Activated T-helper 9 cell treated with anti-CD3 and anti-CD28 coated beads, Interleukin-2, amount 50 U/mL, for 16 hours (primary cell): Measurements from ENCODE around the gene ANKMY2.
"Not testable (repeated sequence)": the region's sequence is repeated elsewhere in the genome, so short reads cannot be mapped to it uniquely, and the experiment has no call there.

Experiments
- DNase-seq: peaks from one replicate; pipeline ENCODE4 v3.0.0-alpha.2; 2020; ENCODE audit warnings: low read depth

ANKMY2 gene

DNA sequence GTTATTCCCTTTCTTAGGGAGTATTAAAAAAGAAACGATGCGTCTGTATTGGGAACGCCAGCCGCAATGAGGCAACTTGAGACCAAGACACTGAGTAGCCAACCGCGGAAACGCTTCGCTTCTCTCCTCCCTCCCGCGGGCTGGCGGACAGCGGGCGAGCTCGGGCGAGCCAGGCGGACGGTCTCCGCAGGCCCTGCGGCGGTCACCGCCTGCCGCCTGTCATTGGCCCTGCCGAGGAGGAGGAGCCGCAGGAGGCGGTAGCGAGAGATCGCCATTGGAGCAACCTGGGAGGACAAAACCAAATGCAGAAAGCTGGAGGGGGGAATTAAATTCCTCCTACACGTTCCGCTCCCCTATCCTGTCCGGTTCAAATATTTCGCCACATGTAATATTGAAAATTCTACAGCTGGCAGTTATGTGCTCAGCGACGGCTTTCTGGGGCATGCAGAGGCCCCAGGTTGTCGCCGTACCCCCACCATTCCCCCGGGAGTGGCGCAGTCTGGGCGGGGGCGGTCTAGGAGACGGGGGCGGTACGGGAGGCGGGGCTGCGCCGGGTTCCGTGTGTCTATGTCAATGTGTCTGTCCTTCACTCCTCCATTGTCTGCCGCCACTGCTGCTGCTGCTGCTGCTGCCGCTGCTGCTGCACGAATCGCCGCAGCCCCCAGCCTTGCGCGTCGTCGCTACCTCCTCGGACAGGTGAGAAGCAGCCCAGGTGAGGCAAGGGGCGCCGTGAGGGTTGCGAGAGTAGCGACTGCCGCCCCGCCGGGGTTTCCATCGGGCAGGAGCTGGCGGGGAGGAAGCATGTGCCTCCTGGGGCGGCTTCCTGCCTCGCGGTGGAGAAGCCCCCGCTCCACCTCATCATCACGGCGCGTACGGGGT lies at the start of gene ANKMY2, which contains the start of gene BZW2:
ANKMY2 (minus strand) TSS at position 162 of the 879 bp plus-strand sequence. CDS start 181 bp downstream, outside the sequence.
BZW2 (plus strand) TSS at position 589 of the 879 bp plus-strand sequence. CDS start 19,263 bp downstream, outside the sequence.
- peak; percentile 87 for DNase-seq

DNA sequence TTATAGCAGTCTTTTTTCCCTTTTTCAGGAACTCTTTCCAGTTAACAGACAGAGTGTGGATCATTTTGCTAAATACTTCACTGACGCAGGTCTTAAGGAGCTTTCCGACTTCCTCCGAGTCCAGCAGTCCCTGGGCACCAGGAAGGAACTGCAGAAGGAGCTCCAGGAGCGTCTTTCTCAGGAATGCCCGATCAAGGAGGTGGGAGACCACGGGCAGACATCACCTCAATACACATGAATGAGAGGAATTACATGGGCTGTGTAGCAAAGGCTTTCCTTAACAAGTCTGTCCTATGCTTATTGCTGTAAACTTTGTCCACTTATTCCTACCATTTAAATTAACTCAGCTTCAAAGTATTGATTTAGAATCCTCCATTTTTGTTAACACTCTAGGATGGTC lies 49.3 kb upstream of the ANKMY2 start:
- DNase-seq: no peak

DNA sequence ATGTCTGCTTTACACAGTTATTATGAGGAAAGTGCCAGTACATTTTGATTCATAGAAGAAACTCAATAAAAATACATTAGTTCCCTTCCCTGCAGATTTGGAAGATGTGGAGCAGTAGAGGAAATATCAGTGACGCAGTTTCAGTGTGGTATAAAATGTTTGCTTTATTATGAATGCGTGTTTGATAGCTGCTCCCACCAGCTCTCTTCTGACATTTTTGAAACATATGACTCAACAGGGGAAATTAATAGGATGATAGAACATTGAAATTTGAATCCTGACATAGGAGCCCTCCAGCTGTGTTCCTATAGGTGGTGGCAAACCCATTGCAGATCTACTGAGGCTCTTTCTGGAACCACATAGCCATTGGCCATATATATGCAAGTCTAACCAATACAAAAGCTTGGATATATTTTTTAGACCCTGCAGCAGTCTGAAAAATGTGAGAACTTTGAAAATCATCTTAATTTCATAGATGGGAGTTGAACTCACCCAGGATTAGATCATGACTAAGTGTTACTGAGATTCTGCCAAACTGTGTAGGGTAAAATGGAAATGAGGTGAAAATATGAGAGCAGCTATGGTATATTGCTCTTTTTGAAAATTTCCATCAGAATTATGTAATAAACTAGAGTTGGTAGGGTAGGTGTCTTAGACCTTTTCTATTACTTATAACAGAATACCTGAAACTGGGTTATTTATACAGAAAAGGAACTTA lies 48.2 kb upstream of the ANKMY2 start:
- DNase-seq: no peak

DNA sequence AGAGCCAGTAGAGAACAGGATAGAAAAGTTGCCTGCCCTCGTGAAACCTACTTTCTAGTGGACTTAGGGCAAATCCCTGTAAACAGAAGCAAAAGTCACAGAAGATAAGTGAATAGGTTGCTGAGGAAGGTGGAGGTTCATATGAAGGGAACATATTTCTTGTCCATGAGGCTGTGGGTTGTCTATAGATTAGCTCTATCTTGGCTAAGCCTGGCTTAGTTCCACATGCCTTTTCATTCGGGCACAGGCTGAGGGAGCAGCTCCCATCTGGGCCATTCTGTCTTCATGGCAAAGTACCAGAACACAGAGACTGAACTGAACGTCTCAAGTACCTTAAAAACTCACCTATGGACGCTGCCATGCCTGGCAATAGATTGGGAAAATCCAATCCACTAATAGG lies 45.7 kb upstream of the ANKMY2 start:
- DNase-seq: no peak

DNA sequence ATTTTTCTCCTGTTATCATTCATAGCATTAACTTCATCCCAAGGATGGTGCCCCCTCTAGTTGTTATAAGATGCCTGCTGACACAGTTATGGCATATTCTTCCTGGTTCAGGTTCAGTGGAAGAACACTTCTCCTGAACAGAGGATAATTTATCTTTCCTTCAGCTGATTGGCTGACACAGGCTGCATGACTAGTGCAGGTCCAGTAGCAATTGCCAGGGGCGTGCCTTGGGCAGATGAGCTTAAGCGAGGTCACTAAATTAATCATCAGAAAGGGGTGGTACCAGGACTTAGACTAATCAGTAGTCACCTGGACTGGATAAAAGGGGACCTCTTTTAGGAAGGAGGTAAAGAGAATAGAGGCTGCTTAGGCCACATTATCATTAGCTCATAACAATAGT lies 42.7 kb upstream of the ANKMY2 start:
- no peak for DNase-seq

DNA sequence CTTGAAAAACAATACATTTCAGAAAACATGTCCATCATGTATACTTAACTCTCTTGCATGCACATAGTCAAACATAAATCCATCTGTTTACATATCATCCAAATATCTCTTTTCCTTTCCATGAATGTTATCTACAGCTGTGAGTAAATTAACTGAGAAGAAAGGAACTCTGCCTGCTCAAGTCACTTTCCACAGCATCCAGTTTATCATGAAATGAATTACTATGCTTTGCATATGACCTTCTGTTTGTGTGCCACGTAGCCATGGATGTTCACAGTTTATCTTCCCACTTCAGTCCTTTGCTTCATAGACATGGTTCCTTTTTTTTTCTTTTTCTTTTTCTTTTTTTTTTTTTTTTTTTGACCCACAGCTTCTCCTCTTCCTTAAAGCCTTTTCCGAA lies 40.0 kb upstream of the ANKMY2 start:
- DNase-seq: no peak

DNA sequence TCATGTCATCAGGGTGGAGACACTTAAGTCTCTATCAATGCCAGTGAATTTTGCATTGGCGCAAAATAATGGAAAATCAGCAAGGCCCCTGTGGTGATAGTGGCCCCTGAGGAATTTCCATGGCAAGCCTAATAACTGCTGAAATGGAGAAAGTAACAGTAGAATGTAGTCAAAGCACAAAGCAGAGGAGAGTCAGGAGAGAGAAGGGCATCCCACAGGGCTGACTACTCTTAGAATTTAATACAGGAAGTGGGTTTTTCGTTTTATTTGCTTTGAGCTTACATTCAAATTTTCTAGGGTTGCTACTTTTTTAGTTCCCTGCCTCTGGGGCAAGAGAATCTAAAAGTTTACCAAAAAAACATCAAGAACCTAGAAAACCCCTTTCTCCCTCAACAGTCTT lies 39.4 kb upstream of the ANKMY2 start:
- DNase-seq: no peak

DNA sequence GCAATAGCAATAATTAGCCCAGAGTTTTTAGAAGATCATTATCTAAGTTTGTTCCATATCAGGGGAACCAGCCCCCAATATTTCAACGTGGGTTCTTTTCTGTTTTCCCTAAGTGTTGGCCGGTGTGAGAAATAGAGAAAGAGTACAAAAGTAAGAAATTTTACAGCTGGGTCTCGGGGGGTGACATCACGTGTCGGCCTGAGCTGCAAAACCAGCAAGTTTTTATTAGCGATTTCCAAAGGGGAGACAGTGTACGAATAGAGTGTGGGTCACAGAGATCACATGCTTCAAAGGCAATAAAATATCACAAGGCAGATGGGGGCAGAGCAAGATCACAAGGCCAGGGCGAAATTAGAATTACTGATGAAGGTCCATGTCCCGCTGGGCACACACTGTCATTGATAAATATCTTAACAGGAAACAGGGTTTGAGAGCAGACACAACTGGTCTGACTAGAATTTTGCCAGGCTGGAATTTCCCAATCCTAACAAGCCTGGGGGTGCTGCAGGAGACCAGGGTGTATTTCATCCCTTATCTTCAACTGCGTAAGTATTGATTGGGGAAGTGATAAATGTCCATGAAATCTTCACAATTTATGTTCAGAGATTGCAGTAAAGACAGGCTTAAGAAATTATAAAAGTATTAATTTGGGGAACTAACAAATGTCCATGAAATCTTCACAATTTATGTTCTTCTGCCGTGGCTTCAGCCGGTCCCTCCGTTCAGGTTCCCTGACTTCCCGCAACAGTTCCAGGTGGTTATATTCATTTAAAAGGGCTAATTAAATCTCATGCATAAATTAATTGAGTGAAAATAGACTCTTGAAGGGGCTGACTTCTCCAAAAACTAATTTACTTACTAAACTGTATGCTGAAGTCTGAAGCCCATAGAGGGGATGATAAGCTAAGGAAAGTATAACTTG lies 33.4 kb upstream of the ANKMY2 start:
- DNase-seq: not testable (repeated sequence)

DNA sequence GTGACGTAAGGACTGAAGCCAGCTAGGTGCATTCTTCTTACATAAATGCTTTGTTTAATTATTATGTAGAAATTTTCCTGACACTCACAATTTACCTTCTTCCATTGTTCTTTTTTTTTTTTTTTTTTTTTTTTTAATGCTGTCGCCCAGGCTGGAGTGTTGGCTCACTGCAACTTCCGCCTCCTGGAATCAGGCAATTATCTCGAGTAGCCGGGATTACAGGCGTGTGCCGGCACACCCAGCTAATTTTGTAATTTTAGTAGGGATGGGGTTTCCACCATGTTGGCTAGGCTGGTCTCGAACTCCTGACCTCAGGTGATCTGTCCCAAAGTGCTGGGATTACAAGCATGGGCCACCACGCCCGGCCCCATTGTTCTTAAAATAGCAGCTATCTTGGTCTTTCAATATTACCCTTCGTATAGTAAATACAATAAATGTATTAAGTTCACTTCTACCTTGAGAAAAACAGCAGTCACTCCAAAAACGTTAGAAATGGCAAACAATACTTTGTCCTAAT lies 32.5 kb upstream of the ANKMY2 start:
- no peak for DNase-seq

DNA sequence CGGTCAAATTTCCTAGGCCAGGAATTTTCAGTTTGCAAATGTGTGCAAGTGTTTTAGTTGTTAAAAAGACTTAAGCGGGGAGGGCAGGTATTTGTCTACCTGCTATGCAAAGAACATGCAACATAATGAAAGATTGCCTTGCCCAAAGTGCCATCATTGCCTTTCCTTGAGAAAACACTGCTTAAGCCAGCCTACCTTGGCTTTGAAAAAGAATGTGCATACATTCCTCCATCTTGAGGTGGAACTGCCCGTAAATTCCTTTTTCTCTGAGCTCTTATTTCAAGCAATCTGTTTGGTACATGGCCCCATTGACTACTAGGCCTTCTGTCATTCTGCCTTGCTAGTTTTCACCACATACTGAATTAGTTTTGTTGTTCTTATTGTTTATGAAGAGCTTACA lies 29.7 kb upstream of the ANKMY2 start:
- DNase-seq: no peak

DNA sequence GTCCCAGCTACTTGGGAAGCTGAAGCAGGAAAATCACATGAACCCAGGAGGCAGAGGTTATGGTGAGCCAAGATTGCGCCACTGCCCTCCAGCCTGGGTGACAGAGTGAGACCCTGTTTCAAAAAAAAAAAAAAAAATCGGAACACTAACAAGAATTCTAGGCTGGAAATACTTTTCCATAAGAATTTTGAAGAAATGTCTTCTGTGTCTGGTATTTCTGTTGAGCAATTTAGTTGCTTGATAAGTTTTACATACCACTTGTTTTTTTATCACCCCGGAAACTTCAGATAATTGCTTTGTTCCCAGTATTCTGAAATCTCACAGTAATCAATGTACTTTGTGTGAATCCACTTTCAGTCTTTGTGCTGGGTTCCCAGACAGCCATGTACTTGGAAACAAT lies 26.3 kb upstream of the ANKMY2 start:
- no peak for DNase-seq

DNA sequence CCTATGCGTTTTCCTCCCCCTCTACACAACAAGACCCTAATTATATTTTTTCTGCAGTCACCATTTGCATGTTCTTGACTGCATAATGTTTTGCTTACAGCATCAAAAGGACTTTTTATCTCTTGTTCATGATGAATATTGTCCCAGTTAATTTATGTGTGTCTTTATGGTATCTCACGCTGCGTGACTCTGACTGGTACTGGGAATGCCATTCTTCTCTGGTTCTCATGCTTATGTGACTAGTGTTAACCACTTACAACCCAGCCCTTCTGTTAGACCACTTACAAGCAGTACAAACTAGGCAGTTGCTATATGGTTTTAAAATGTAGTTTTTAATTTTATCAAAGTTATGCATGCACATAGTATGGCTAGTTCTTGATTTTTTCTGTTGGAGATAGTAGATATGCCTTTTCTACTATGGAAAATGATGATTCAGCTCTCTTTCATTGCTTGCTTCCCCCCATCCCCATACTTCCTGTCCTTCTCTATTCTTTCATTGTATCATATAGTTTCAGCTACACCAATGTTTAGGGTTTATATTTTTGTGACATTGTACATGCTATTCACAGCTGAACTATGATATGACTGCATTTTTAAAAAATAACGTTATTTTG lies 25.3 kb upstream of the ANKMY2 start:
- no peak for DNase-seq

DNA sequence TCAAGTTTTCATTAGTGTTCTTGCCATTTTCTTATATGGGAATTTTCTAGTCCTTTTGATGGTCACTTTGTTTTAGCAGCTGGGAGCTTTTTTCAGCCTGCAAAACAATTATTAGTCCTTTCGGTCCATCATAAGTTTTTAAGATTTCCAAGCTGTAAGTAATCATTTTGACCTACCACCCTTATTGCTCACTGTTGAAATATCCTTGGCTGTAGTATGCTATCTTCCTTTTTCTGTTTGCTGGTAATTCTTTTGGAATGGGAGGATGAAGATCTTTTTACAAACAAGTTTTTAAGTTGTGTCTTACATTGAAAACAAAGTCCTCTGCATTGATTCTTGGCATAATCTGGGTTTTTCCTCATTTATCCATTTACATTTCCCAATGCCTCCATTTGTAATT lies 24.5 kb upstream of the ANKMY2 start:
- DNase-seq: no peak

DNA sequence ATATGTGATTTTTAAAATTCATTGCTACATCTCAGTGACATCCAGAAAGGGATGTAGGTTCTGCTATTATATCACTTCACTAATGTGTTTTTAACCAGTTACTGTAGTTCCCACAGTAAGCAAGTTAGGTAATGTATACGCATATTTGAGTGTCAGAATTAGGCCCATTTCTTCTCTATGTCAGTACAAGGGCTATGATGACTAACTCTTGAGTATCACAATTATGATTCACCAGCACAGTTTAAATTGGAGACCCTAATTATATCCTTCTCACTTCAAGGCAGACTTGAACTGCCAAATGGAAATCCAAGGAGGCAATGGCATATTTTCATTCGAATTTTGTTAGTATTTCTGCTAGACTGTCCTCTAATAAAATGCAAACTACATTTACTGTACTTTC lies 24.0 kb upstream of the ANKMY2 start:
- DNase-seq: no peak

DNA sequence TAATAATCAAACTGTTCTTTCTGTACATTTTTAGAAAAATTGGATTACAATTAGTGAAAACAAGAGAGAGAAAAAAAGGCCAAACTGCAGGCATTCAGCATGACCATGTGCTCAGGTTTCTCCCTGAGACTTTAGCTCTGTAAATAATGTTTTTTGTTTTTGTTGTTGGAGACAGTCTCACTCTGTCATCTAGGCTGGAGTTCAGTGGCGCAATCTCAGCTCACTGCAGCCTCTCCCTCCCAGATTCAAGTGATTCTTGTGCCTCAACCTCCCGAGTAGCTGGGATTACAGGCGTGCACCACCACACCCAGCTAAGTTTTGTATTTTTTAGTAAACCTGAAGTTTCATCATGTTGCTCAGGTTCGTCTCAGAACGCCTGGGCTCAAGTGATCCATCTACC lies 23.4 kb upstream of the ANKMY2 start:
- no peak for DNase-seq

DNA sequence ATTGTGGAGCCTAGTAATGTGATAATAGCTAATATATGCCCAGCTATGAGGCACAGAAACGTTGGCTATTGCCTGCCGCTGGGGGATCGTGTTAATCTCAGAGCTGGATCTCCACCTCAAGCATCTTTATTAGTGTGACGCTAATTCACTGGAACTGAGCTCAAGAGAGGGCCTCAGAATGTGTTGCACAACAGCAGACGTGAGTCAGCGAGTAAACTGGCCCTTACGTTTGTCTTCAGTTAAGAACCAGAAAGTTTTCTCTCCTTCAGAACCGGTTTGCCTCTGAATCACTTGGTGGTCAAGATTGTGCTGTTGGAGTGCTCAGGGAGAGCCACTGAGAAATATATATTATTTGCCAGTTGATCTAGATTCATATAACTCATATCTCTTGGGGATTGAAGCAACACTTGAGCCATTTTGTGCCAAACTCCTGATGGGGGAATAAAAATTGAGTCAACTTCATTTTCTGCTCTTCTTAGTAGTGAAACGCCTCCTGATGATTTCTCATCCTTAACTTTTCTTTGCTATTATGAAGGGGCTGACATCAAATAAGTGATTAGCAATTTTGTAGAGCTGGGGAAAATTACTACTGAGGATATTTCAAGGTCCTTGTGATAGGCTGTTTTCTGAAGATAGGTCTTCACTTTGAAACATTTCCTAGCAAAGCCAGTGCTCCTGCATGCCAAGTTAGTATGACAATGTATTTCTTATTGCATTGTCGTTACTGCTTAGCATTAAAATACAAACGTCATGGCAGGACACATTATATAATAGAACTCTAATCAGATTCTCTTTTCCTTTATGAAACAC lies 22.7 kb upstream of the ANKMY2 start:
- DNase-seq: no peak

DNA sequence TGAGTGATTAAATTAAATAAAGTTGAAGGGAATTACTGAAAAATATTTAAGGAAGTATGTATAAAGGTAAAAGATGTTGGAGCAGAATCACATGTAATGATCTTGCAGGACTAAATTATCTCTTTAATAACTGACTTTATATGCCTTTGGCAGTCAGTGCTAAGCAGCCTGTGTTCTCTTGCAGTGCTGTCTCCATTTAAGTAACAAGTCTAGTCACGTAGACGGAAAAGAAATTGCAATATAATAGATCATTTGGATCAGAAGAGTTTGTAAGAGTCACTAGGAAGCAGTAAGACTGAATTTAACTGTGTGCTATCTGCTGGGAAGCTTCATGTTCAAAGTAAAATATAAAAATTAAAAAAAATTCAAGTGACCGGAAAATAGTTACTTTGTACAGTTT lies 21.8 kb upstream of the ANKMY2 start:
- DNase-seq: no peak

DNA sequence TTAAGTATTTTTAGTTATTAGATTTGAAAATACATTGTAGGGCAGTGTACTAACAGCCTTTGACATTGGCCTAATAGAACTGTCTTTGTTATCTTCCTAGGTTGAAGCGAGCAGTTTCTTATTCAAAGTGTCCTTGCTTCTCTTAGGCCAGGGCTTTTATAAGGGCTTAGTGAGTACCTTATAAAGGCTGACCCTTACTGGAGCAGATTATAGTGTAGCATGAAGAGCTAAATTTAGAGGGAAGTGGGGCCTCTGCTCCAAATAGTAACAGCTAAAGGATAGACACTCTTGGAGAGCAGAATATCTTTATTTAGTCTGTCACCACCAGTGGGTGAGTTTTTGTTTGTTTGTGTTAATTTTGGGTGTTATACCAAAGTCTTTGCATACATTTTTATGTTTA lies 16.4 kb upstream of the ANKMY2 start:
- no peak for DNase-seq

DNA sequence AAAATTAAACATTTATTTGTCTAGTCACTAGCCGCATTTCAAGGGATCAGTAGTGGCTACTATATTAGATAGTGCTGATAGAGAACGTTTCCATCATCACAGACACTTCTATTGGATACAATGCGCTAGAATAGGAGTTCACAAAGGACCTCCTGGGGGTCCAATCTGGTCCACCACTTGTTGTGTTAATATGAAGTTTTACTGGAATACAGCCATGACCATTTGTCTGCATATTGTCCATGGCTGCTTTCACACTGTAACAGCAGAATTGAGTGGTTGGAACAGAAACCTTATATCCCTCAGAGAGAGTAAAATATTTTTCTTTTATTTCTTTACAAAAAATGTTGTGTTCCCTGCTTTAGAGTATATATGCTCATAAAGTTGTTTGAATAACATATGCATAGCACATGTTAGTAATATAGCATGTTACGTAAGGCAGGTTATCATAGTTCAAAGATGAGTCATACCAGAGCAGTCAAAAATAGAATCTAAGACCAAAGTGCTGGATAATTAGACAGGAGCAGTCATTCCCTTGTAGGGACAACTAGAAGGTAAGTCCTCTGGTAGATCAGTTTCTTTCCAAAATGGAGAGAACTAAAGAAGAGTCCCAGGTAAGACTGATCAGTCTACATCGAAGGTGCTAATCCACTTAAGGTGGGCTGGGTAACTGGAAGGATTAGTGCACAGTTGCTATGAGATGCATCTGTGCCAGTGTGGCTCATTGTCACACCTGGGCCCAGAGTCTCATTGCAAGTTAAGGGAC lies 15.3 kb upstream of the ANKMY2 start:
- no peak for DNase-seq
